GM18868 (cell line): ENCODE data around the gene NPIPB8.
"Not testable (repeated sequence)": the region's sequence is repeated elsewhere in the genome, so short reads cannot be mapped to it uniquely, and the experiment has no call there.

Experiments
- ATAC-seq: cut with Tn5 transposase; IDR thresholded peaks from one replicate; pipeline ENCODE4 v1.9.1; 2021; ENCODE audit warnings: mild to moderate bottlenecking, moderate library complexity; ENCODE audit not compliant: unreplicated experiment

Gene NPIPB8

GRCh38 chr16:28606291-28607115 lies 31.4 kb upstream of the NPIPB8 start:
- no peak for ATAC-seq

- no peak for ATAC-seq
These were observed 30.7 kb upstream of the NPIPB8 start for GRCh38 chr16:28607116-28607623.

GRCh38 chr16:28607681-28608495 lies 30.0 kb upstream of the NPIPB8 start:
- not testable (repeated sequence) for ATAC-seq

GRCh38 chr16:28608496-28608808 lies 29.4 kb upstream of the NPIPB8 start:
- not testable (repeated sequence) for ATAC-seq

- not testable (repeated sequence) for ATAC-seq
These were observed 28.8 kb upstream of the NPIPB8 start for GRCh38 chr16:28608867-28609596.

- ATAC-seq, result no peak
These were observed 28.0 kb upstream of the NPIPB8 start, which contains the start of gene SULT1A1 for GRCh38 chr16:28609631-28610594. Gene SULT1A1 (minus strand): TSS chr16:28610044. CDS start chr16:28608855, 1,189 bp downstream.

- no peak for ATAC-seq
These were observed 27.2 kb upstream of the NPIPB8 start for GRCh38 chr16:28610595-28611191.

GRCh38 chr16:28612359-28613280 lies 25.2 kb upstream of the NPIPB8 start:
- peak; percentile 69 for ATAC-seq

GRCh38 chr16:28613912-28614311 lies 24.0 kb upstream of the NPIPB8 start:
- not testable (repeated sequence) for ATAC-seq

GRCh38 chr16:28614561-28614960 lies 23.3 kb upstream of the NPIPB8 start:
- ATAC-seq, result not testable (repeated sequence)

- not testable (repeated sequence) for ATAC-seq
These were observed 22.2 kb upstream of the NPIPB8 start for GRCh38 chr16:28615486-28616223.

GRCh38 chr16:28616224-28616577 lies 21.7 kb upstream of the NPIPB8 start:
- ATAC-seq, result not testable (repeated sequence)

- ATAC-seq, result no peak
These were observed 21.2 kb upstream of the NPIPB8 start for GRCh38 chr16:28616636-28617035.

GRCh38 chr16:28617874-28618273 lies 20.0 kb upstream of the NPIPB8 start:
- no peak for ATAC-seq

- ATAC-seq, result not testable (repeated sequence)
These were observed 17.5 kb upstream of the NPIPB8 start for GRCh38 chr16:28620316-28620715.

GRCh38 chr16:28621481-28622155 lies 16.2 kb upstream of the NPIPB8 start:
- no peak for ATAC-seq

- ATAC-seq, result not testable (repeated sequence)
These were observed 15.2 kb upstream of the NPIPB8 start for GRCh38 chr16:28622532-28623171.
